HCT116 (cell line): ENCODE measurements around the gene CARS1. TPM values are rescaled to one million over a fixed set of nuclear protein-coding genes. Genes with fewer than 3 reads are reported as not detected.

Experiments used
- ATAC-seq: fragments of 200-7000 bp; cut with Tn5 transposase; 2 replicates; pipeline ENCODE4 v1.9.1; 2020; ENCODE audit warnings: mild to moderate bottlenecking, moderate library complexity
- BruUV-seq: library from RNA; stranded (reverse); fragments of 400-500 nt; replicated peaks from 2 replicates; lab custom pipeline; 2021; lab: Mats Ljungman, UMichigan
- CTCF ChIA-PET: fragments of 300-600 bp; sonication (Branson Sonifier 250); formaldehyde crosslinking; loops from one replicate; lab custom pipeline; 2021; ENCODE audit warnings: antibody characterized with exemption; lab: Charles Lee
- POLR2A ChIA-PET: fragments of 300-600, 350-600 bp; sonication (Branson Sonifier 250); formaldehyde crosslinking; loops from one replicate; lab custom pipeline; 2021; ENCODE audit warnings: antibody characterized with exemption; lab: Charles Lee
- RAD21 ChIA-PET, 2 experiments: fragments of 300-600 bp; sonication (Branson Sonifier 250); formaldehyde crosslinking; loops; one replicate each; lab custom pipeline; 2023; ENCODE audit warnings: low total read pairs in 2 of 2; ENCODE audit not compliant: uncharacterized antibody in 2 of 2, unreplicated experiment in 2 of 2, low non-redundant PET in 1 of 2; lab: Charles Lee
- DNase-seq: peaks from one replicate; pipeline ENCODE4 v3.0.0-alpha.2; 2010; ENCODE audit warnings: low read depth, low spot score
- H2AFZ ChIP-seq: fragments of 200-600 bp; shearing (Covaris generic), sonication (generic); 2 replicates; pipeline ENCODE4 v1.6.1; 2017; ENCODE audit warnings: low read depth, mixed run types, mixed read lengths, antibody characterized with exemption, low read length; ENCODE audit not compliant: poor library complexity, severe bottlenecking
- H3K27ac ChIP-seq: 2 replicates; pipeline ENCODE4 v1.5.1; 2012; ENCODE audit warnings: low read depth, low read length
- H3K27me3 ChIP-seq: fragments of 200-600 bp; sonication (generic); 2 replicates; pipeline ENCODE4 v1.6.1; 2016; ENCODE audit warnings: mixed run types, low read length, mixed read lengths; ENCODE audit not compliant: insufficient read depth
- H3K36me3 ChIP-seq, 2 experiments: fragments of 200-500 bp in 1 of 2; fragments of 200-600 bp in 1 of 2; sonication (Bioruptor generic) in 1 of 2; sonication (generic) in 1 of 2; 2 replicates each; pipeline versions ENCODE4 v1.5.1 to v1.6.1; 2014 to 2016; ENCODE audit warnings: low read length in 2 of 2, inconsistent platforms in 1 of 2, mixed read lengths in 1 of 2, mixed run types in 1 of 2; ENCODE audit not compliant: insufficient read depth in 2 of 2, control insufficient read depth in 1 of 2
- H3K4me1 ChIP-seq, 2 experiments: fragments of 200-600 bp in 1 of 2; sonication (generic) in 1 of 2; 2 replicates each; pipeline versions ENCODE4 v1.5.1 to v1.6.1; 2012 to 2017; ENCODE audit warnings: low read length in 2 of 2, inconsistent platforms in 1 of 2, mild to moderate bottlenecking in 1 of 2, mixed read lengths in 1 of 2, mixed run types in 1 of 2, moderate library complexity in 1 of 2; ENCODE audit not compliant: insufficient read depth in 2 of 2, control insufficient read depth in 1 of 2
- H3K4me2 ChIP-seq: fragments of 200-600 bp; sonication (generic); 2 replicates; pipeline ENCODE4 v1.6.1; 2017; ENCODE audit warnings: mixed run types, low read length, mixed read lengths
- H3K4me3 ChIP-seq, 2 experiments: fragments of 200-600 bp in 1 of 2; sonication (generic) in 1 of 2; replicated peaks in 1 of 2; 2 replicates each; pipeline ENCODE4 v1.5.1; 2011 to 2016; ENCODE audit warnings: low read length in 2 of 2, control low read depth in 1 of 2, low read depth in 1 of 2, mild to moderate bottlenecking in 1 of 2, mixed read lengths in 1 of 2, mixed run types in 1 of 2
- H3K79me2 ChIP-seq: fragments of 200-600 bp; sonication (generic); 2 replicates; pipeline ENCODE4 v1.6.1; 2017; ENCODE audit warnings: mild to moderate bottlenecking, mixed run types, low read length, moderate library complexity, mixed read lengths; ENCODE audit not compliant: insufficient read depth
- H3K9ac ChIP-seq: fragments of 200-600 bp; sonication (generic); 2 replicates; pipeline ENCODE4 v1.6.1; 2016; ENCODE audit warnings: low read length, mixed read lengths
- H3K9me2 ChIP-seq: fragments of 200-600 bp; sonication (generic), shearing (Covaris generic); 2 replicates; pipeline ENCODE4 v1.6.1; 2017; ENCODE audit warnings: mixed run types, mild to moderate bottlenecking, moderate library complexity; ENCODE audit not compliant: insufficient read depth
- H3K9me3 ChIP-seq, 2 experiments: fragments of 200-500 bp in 1 of 2; fragments of 200-600 bp in 1 of 2; sonication (Bioruptor generic) in 1 of 2; sonication (generic) in 1 of 2; 2 replicates each; pipeline ENCODE4 v1.6.1; 2014 to 2017; ENCODE audit warnings: low read length in 2 of 2, mixed read lengths in 2 of 2, inconsistent platforms in 1 of 2, low read depth in 1 of 2, mild to moderate bottlenecking in 1 of 2, mixed run types in 1 of 2, moderate library complexity in 1 of 2; ENCODE audit not compliant: control insufficient read depth in 1 of 2, insufficient read depth in 1 of 2
- H4K20me1 ChIP-seq: fragments of 200-600 bp; sonication (generic), shearing (Covaris generic); 2 replicates; pipeline ENCODE4 v1.6.1; 2017; ENCODE audit warnings: mixed run types, mild to moderate bottlenecking, moderate library complexity; ENCODE audit not compliant: insufficient read depth
- ATF3 ChIP-seq: IDR thresholded peaks from 2 replicates; pipeline ENCODE4 v1.6.1; 2012
- CBX3 ChIP-seq: IDR thresholded peaks from 2 replicates; pipeline ENCODE4 v1.6.1; 2012; ENCODE audit warnings: low read depth
- CTCF ChIP-seq, 3 experiments: fragments of 200-600 bp in 1 of 3; sonication (generic) in 1 of 3; IDR thresholded peaks in 2 of 3; conservative IDR thresholded peaks in 1 of 3; 2 replicates each; pipeline ENCODE4 v1.5.1; 2012 to 2017; ENCODE audit warnings: low read depth in 2 of 3, low read length in 2 of 3, antibody characterized with exemption in 1 of 3, borderline replicate concordance in 1 of 3, control low read depth in 1 of 3, mild to moderate bottlenecking in 1 of 3, mixed read lengths in 1 of 3, mixed run types in 1 of 3, moderate library complexity in 1 of 3; ENCODE audit not compliant: insufficient read depth in 1 of 3
- EGR1 ChIP-seq: IDR thresholded peaks from 2 replicates; pipeline ENCODE4 v1.6.1; 2012; ENCODE audit warnings: low read depth
- ELF1 ChIP-seq: IDR thresholded peaks from 2 replicates; pipeline ENCODE4 v1.6.1; 2012; ENCODE audit warnings: low read depth, borderline replicate concordance
- FOSL1 ChIP-seq: IDR thresholded peaks from 2 replicates; pipeline ENCODE4 v1.6.1; 2012; ENCODE audit warnings: low read depth
- MAX ChIP-seq: IDR thresholded peaks from 2 replicates; pipeline ENCODE4 v1.6.1; 2012
- POLR2AphosphoS5 ChIP-seq: IDR thresholded peaks from 2 replicates; pipeline ENCODE4 v1.6.1; 2011; ENCODE audit warnings: mild to moderate bottlenecking, low read depth, low read length, moderate library complexity
- RAD21 ChIP-seq: IDR thresholded peaks from 2 replicates; pipeline ENCODE4 v1.6.1; 2012; ENCODE audit warnings: low read depth, mild to moderate bottlenecking
- REST ChIP-seq: IDR thresholded peaks from 2 replicates; pipeline ENCODE4 v1.6.1; 2012; ENCODE audit warnings: low read depth
- SP1 ChIP-seq: IDR thresholded peaks from 2 replicates; pipeline ENCODE4 v1.6.1; 2012; ENCODE audit warnings: low read depth
- TCF7L2 ChIP-seq: IDR thresholded peaks from 2 replicates; pipeline ENCODE4 v1.7.0; 2011; ENCODE audit warnings: borderline replicate concordance, inconsistent platforms; ENCODE audit not compliant: insufficient read depth, insufficient read length; ENCODE audit errors: extremely low read depth
- ZBTB33 ChIP-seq: IDR thresholded peaks from 2 replicates; pipeline ENCODE4 v1.6.1; 2011; ENCODE audit warnings: mild to moderate bottlenecking, low read length, moderate library complexity; ENCODE audit not compliant: insufficient replicate concordance; ENCODE audit errors: extremely low read depth
- ZFX ChIP-seq: fragments of 450-650 bp; IDR thresholded peaks from 2 replicates; pipeline ENCODE4 v1.6.1; 2017
- ZNF274 ChIP-seq: fragments of 200-500 bp; sonication (Bioruptor generic); IDR thresholded peaks from 2 replicates; pipeline ENCODE4 v1.6.1; 2014; ENCODE audit warnings: mild to moderate bottlenecking, low read depth, low read length, inconsistent platforms
- intact Hi-C: fragments of 100-400 bp; cut with micrococcal nuclease; formaldehyde crosslinking; loops from 2 replicates; pipeline ENCODE4 v1.10.0; 2022
- total RNA-seq: library from RNA; stranded (reverse); gene quantifications from one replicate; pipeline ENCODE4 v1.2.1, GENCODE V29; 2021; ENCODE audit not compliant: unreplicated experiment

CARS1 gene
- total RNA-seq, 1 experiment from 2014 or later, result 124 TPM

GRCh38 chr11:2977113-2977512, 80.1 kb downstream of the CARS1 start:
- TF ChIP-seq REST (no peak), ZFX (no peak), ZBTB33 (no peak), ELF1 (no peak), POLR2AphosphoS5 (no peak), ATF3 (no peak), RAD21 (no peak), FOSL1 (no peak), MAX (no peak), CBX3 (no peak), SP1 (no peak), EGR1 (no peak), TCF7L2 (no peak), CTCF (IDR thresholded peaks at IDR 0.05 in 2 of 3, conservative IDR thresholded peaks at IDR 0.05 in 1 of 3; ENCODE audit: borderline replicate concordance in 1 of 3, insufficient read depth in 1 of 3, low read depth in 2 of 3, low read length in 2 of 3) (no peak), ZNF274 (no peak)
- no peak for ATAC-seq
- H3K4me3 ChIP-seq, result no peak overlapping the region
- no peak overlapping the region for H2AFZ ChIP-seq
- no peak overlapping the region for H3K27ac ChIP-seq
- no peak for DNase-seq
- BruUV-seq, result no TSS peak
- peaks cover 35 to 57% of the 10 kb centered on the region in 2 experiments for H3K36me3 ChIP-seq
- H3K9me3 ChIP-seq, result no peaks in the 10 kb centered on the region
- peaks cover 24% of the 10 kb centered on the region for H4K20me1 ChIP-seq
- H3K4me2 ChIP-seq, result no peak overlapping the region
- H3K27me3 ChIP-seq, result no peaks in the 10 kb centered on the region
- RAD21 ChIA-PET, result no interaction called here
- intact Hi-C loops, result no loop called here
- no peaks in the 10 kb centered on the region for H3K9me2 ChIP-seq
- peaks cover 99% of the 10 kb centered on the region for H3K79me2 ChIP-seq
- H3K4me1 ChIP-seq, result no peaks in the 10 kb centered on the region
- CTCF ChIA-PET, result no interaction called here
- POLR2A ChIA-PET, result no interaction called here
- no peak overlapping the region for H3K9ac ChIP-seq
